ENCODE results near the gene MCRIP2. TPM values are rescaled to one million over a fixed set of nuclear protein-coding genes. Genes with fewer than 3 reads are reported as not detected.

The MCRIP2 gene
- total RNA-seq, 1 experiment from 2014 or later, result 44.6 TPM

- peak overlapping the region; percentile 91 for H3K4me3 Mint-ChIP-seq (ENCODE audit: unreplicated experiment)
- DNase-seq (ENCODE audit: unreplicated experiment), result no peak
Observed at GRCh38 chr16:635573-636205, 5.9 kb upstream of the MCRIP2 start.

GRCh38 chr16:636206-637080, 5.2 kb upstream of the MCRIP2 start, which contains the start of gene METTL26:
Gene METTL26, minus strand, starts transcription at chr16:636305. Its CDS starts 15 bp downstream, at chr16:636290.
- H3K9me3 Mint-ChIP-seq (ENCODE audit: unreplicated experiment), result no peaks in the 10 kb centered on the region
- CTCF ChIA-PET, result interaction anchor here (0.6 to 0.8 kb wide), 6 partner anchors 31 to 223 kb away, joined by 3 to 5 read pairs (median 3); partner anchors contain the start of genes CAPN15 and RHOT2
- peaks cover 5% of the 10 kb centered on the region for H3K4me1 Mint-ChIP-seq (ENCODE audit: insufficient read depth, unreplicated experiment)
- intact Hi-C loops (cut with micrococcal nuclease), result loop anchor here (2.0 kb wide), 1 partner anchor 44 kb away; no protein-coding TSS in a partner anchor
- peak; percentile 95 for DNase-seq (ENCODE audit: unreplicated experiment)
- H3K4me3 Mint-ChIP-seq (ENCODE audit: unreplicated experiment), result peak within 1 kb of the TSS; percentile 91
- no peaks in the 10 kb centered on the region for H3K27me3 Mint-ChIP-seq (ENCODE audit: insufficient read depth, unreplicated experiment)
- no peak for TF ChIP-seq CTCF (IDR thresholded peaks at IDR 0.05; ENCODE audit: unreplicated experiment)
- H3K27ac Mint-ChIP-seq (ENCODE audit: low read depth, unreplicated experiment), result peak within 1 kb of the TSS; percentile 94
- TSS peak; percentile 84 for BruUV-seq (replicated peaks)
- POLR2A ChIA-PET, result interaction anchor here (0.7 to 4.0 kb wide), 22 partner anchors 9 to 212 kb away, joined by 3 to 43 read pairs (median 6); partner anchors contain the start of genes CAPN15, JMJD8, MSLN and RAB40C
- H3K36me3 Mint-ChIP-seq (ENCODE audit: insufficient read depth, unreplicated experiment), result peaks cover 11% of the 10 kb centered on the region

More at GRCh38 chr16:635573-636205, 5.9 kb upstream of the MCRIP2 start:
- peaks cover 5% of the 10 kb centered on the region for H3K4me1 Mint-ChIP-seq (ENCODE audit: insufficient read depth, unreplicated experiment)
- no peaks in the 10 kb centered on the region for H3K27me3 Mint-ChIP-seq (ENCODE audit: insufficient read depth, unreplicated experiment)
- ChIA-PET POLR2A (interaction anchor here (0.9 to 4.0 kb wide), 20 partner anchors 9 to 212 kb away, joined by 3 to 43 read pairs (median 8); partner anchors contain the start of genes CAPN15, JMJD8, MSLN and RAB40C), CTCF (interaction anchor here (0.6 to 0.7 kb wide), 4 partner anchors 35 to 222 kb away, joined by 3 to 5 read pairs (median 4); no protein-coding TSS in a partner anchor)
- intact Hi-C loops (cut with micrococcal nuclease), result loop anchor here (2.0 kb wide), 1 partner anchor 43 kb away; no protein-coding TSS in a partner anchor
- H3K27ac Mint-ChIP-seq (ENCODE audit: low read depth, unreplicated experiment), result no peak overlapping the region
- no peaks in the 10 kb centered on the region for H3K9me3 Mint-ChIP-seq (ENCODE audit: unreplicated experiment)
- TF ChIP-seq CTCF (IDR thresholded peaks at IDR 0.05; ENCODE audit: unreplicated experiment), result no peak
- H3K36me3 Mint-ChIP-seq (ENCODE audit: insufficient read depth, unreplicated experiment), result peaks cover 11% of the 10 kb centered on the region
- BruUV-seq (replicated peaks), result no TSS peak

- no TSS peak for BruUV-seq (replicated peaks)
- H3K36me3 Mint-ChIP-seq (ENCODE audit: insufficient read depth, unreplicated experiment), result peaks cover 11% of the 10 kb centered on the region
- peak; percentile 91 for DNase-seq (ENCODE audit: unreplicated experiment)
- no peaks in the 10 kb centered on the region for H3K27me3 Mint-ChIP-seq (ENCODE audit: insufficient read depth, unreplicated experiment)
- no peaks in the 10 kb centered on the region for H3K9me3 Mint-ChIP-seq (ENCODE audit: unreplicated experiment)
- H3K4me1 Mint-ChIP-seq (ENCODE audit: insufficient read depth, unreplicated experiment), result no peaks in the 10 kb centered on the region
- no peak for TF ChIP-seq CTCF (IDR thresholded peaks at IDR 0.05; ENCODE audit: unreplicated experiment)
- peak overlapping the region; percentile 91 for H3K4me3 Mint-ChIP-seq (ENCODE audit: unreplicated experiment)
- peak overlapping the region; percentile 94 for H3K27ac Mint-ChIP-seq (ENCODE audit: low read depth, unreplicated experiment)
- ChIA-PET POLR2A (interaction anchor here (0.7 to 4.0 kb wide), 18 partner anchors 8 to 213 kb away, joined by 3 to 43 read pairs (median 7); partner anchors contain the start of genes CAPN15, JMJD8, MSLN and RAB40C), CTCF (interaction anchor here (0.6 kb wide), 1 partner anchor 110 kb away, joined by 3 read pairs; the partner anchor contains the start of gene CAPN15)
- intact Hi-C loops (cut with micrococcal nuclease), result loop anchor here (2.0 kb wide), 1 partner anchor 45 kb away; no protein-coding TSS in a partner anchor
Observed at GRCh38 chr16:637081-638018, 4.3 kb upstream of the MCRIP2 start.
